Naive thymus-derived CD8-positive, alpha-beta T cell (primary cell): ENCODE measurements around the gene IGFL3. TPM values are rescaled to one million over a fixed set of nuclear protein-coding genes. Genes with fewer than 3 reads are reported as not detected.

Experiments used
- polyA plus RNA-seq, 3 donors: library from polyadenylated mRNA; unstranded; fragments of 300-500 nt; fragmentation: Illumina TruSeq; gene quantifications; one replicate each; pipeline ENCODE4 v1.2.3, GENCODE V29; 2021
- total RNA-seq, 8 experiments: library from RNA in 2 of 8; stranded (reverse) in 2 of 8; gene quantifications; one replicate each; pipeline ENCODE4 v1.2.3 and lab custom pipeline; 2021 to 2026

The IGFL3 gene
- total and polyA plus RNA-seq, 5 experiments from 2014 or later = not detected

Other genes starting within 250 kb of the IGFL3 start
- gene IRF2BP1, start 238.5 kb downstream of the IGFL3 start, total RNA-seq = 10 to 100 TPM; 32.9 to 33.8 TPM
- 1 to 10 TPM; 7.0 to 9.1 (median 7.6) TPM for gene IRF2BP1, start 238.5 kb downstream of the IGFL3 start, polyA plus RNA-seq
- 10 to 100 TPM; 10.5 to 10.9 TPM for gene MYPOP, start 222.1 kb downstream of the IGFL3 start, total RNA-seq
- gene MYPOP, start 222.1 kb downstream of the IGFL3 start, polyA plus RNA-seq = under 1 TPM in 1 of 3 donors, not detected in 2; 0.23 TPM
- not detected for gene NANOS2, start 209.9 kb downstream of the IGFL3 start, total RNA-seq
- not detected for gene NANOS2, start 209.9 kb downstream of the IGFL3 start, polyA plus RNA-seq
- gene NOVA2, start 150.8 kb downstream of the IGFL3 start, total RNA-seq = not detected
- not detected for gene NOVA2, start 150.8 kb downstream of the IGFL3 start, polyA plus RNA-seq
- 10 to 100 TPM; 32.5 to 38.9 TPM for gene CCDC61, start 129.2 kb downstream of the IGFL3 start, total RNA-seq
- gene CCDC61, start 129.2 kb downstream of the IGFL3 start, polyA plus RNA-seq = 10 to 100 TPM in 1 of 3 donors, 1 to 10 TPM in 2; 7.9 to 12.1 (median 8.6) TPM
- gene PGLYRP1, start 101.6 kb downstream of the IGFL3 start, total RNA-seq = not detected
- gene PGLYRP1, start 101.6 kb downstream of the IGFL3 start, polyA plus RNA-seq = not detected
- gene IGFL4, start 83.7 kb downstream of the IGFL3 start, total RNA-seq = not detected
- not detected for gene IGFL4, start 83.7 kb downstream of the IGFL3 start, polyA plus RNA-seq
- not detected for gene IGFL2, start 23.6 kb upstream of the IGFL3 start, total RNA-seq
- not detected for gene IGFL2, start 23.6 kb upstream of the IGFL3 start, polyA plus RNA-seq
- not detected for gene IGFL1, start 105.1 kb upstream of the IGFL3 start, total RNA-seq
- not detected for gene IGFL1, start 105.1 kb upstream of the IGFL3 start, polyA plus RNA-seq
- not detected for gene HIF3A, start 172.4 kb upstream of the IGFL3 start, total RNA-seq
- gene HIF3A, start 172.4 kb upstream of the IGFL3 start, polyA plus RNA-seq = not detected
- gene PPP5C, start 222.4 kb upstream of the IGFL3 start, total RNA-seq = 10 to 100 TPM; 47.3 to 47.7 TPM
- gene PPP5C, start 222.4 kb upstream of the IGFL3 start, polyA plus RNA-seq = 10 to 100 TPM; 20.8 to 35.7 (median 31.0) TPM